Measurements from ENCODE around the gene C1orf210.
A peak's percentile ranks its signal among the peaks of the same experiment; 100 is the strongest.

C1orf210 gene

DNA sequence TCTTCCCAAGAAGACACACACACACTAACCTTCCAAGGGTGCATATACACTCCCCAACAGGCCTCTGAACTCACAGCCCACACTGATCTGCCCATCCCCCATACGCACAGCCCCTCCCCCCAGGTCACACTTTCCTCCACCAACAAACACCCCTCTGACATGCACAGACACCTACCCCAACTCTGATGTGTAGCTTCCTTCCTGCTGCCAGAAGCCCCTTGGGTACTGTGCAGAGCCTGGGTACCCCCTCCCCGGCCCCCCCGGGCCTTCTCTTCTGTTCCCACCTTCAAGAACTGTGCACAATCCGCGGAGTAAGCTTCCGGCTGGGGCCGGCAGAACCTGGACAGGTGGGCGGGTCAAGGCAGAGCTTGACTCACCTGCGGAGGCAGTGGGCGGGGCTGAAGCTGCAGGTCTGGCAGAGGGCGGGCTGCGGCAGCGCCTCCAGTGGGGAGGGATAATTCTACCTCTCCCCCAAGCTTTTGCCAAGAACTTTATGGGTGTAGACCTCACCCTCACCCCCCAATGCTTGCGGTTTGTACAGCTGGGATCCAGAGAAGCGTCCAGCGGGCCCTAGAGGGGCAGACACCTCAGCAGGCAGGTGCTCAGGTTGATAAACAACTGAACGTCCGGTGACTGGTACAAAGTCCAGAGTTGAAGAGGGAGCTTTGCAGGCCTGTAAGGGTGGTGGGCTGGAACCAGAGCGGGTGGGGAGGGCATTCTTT lies at the start of gene C1orf210:
C1orf210 (minus strand) TSS at position 313 of the 722 bp plus-strand sequence. CDS start 2,311 bp downstream, outside the sequence.
- DNase-seq (ENCODE audit: low read depth): no peak

DNA sequence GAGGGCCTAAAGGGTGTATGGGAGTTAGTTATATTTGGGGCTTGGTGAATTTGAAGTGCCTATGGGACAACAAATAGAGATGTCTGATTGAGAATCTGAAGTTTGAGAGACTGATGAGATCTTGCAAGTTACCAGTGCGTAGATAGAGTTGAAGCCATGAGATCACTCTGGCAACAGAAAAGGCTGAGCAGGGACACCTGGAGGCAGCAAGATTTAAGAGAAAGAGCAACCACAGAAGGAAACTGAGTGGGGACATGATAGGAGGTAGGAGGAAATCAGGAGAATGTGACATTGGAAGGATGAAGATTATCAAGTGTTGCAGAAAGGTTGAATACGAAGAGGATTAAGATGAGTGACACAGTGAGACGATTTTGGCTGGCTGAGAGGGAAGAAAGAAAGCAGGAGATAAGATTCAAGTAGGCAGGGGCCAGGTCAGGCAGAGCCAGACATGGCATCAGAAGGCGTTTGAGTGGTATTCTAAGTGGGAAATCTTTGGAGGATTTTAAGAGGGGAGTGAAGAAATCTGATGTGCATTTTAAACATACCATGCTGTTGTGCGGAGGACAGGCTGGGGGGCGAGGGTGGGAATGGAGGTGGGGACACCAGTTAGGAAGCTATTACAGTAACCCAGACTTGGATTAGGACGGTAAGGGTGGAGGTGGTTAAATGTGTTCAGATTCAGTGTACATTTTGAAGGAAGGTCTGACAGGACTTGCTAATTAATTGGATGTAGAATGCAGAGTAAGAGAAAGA lies 49.2 kb upstream of the C1orf210 start:
- no peak for DNase-seq (ENCODE audit: low read depth)

DNA sequence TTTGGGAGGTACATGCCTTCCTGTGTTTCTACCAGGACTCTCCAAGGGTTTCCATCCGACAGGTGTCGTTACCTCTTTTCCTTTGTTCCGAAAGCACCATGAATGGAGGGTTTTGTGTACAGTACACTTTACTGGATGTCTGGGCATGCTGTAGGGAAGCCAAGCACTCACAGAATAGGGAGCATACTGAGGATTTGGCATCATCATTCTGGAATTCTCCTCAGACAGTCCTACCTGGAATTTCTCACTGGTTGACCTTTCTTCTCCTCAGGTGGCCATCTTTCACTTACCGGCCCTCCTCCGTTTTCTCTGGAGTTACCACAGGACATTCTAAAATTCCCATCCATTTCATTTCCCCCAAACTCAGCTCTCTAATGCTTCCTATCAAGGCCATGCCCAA lies 46.3 kb upstream of the C1orf210 start:
- no peak for DNase-seq (ENCODE audit: low read depth)

DNA sequence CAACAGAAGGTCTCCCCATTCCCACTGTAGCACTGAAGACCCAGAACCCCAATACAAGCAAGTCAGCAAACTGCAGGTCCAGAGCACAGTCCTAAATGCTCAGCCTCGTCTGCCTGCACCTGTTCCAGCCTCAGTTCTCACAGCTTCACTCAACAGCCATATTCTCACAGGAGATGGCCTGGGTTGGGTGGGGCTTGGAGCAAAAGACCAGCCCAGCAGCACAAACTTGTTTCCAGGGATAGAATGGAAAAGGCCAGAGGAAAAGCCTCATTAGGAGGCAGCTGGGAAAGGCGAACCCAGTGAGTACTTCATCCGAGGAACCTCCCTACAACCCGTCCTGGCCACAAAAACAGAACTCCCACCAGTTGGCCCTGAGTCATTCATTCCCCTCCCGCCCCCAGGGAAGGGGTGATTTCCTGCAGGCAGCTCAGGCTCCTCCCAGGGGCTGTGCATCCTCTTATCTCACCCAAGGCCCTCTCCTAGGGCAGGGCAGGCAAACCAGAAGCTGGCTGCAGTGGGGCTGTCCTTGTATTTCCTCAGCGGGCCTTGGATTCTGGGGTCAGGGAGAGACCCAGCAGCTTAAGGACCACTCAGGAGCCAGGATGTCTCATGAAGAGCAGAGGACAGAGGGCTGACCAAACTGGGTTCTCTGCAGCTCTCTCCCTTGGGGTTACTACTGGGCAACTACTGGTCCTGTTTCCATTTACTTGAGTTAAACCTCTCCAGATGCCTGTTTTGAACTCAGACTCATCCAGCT lies 44.8 kb upstream of the C1orf210 start:
- DNase-seq (ENCODE audit: low read depth): peak; percentile 32

DNA sequence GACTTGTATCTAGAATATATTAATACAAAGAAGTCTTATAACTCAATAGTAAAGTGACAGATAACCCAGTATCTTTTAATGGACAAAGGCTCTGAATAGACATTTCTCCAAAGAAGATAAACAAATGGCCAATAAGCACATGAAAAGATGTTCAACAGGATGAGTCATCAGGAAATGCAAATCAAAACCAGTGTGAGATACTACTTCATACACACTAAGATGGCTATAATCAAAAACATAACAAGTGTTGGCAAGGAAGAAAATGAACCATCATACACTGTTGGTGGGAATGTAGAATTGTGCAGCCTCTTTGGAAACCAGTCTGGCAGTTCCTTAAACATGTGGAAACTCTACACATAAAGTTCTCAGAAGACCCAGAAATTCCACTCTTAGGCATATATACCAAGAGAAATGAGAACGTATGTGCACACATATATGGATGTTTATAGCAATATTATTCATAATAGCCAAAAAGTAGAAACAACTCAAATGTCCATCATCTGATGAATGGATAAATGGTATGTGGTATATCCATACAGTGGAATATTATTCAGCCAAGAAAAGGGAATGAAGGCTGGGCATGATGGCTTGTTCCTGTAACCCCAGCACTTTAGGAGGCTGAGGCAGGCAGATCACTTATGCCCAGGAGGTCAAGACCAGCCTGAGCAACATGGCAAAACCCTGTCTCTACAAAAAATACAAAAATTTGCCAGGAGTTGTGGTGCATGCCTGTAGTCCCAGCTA lies 42.3 kb upstream of the C1orf210 start:
- DNase-seq (ENCODE audit: low read depth): no peak

DNA sequence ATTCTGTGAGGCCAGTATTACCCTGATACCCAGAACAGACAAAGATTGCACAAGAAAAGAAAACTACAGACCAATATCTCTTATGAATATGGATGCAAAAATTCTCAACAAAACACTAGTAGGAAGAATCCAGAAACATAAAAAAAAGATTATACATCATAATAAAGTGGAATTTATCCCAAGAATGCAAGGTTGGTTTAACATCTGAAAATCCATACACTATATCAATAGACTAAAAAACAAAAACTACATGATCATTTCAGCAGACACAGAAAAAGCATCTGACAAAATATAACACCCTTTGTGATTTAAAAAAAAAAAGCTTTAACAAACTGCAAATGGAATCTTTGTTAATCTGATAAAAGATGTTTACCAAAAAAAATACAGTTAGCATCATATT lies 40.0 kb upstream of the C1orf210 start:
- no peak for DNase-seq (ENCODE audit: low read depth)

DNA sequence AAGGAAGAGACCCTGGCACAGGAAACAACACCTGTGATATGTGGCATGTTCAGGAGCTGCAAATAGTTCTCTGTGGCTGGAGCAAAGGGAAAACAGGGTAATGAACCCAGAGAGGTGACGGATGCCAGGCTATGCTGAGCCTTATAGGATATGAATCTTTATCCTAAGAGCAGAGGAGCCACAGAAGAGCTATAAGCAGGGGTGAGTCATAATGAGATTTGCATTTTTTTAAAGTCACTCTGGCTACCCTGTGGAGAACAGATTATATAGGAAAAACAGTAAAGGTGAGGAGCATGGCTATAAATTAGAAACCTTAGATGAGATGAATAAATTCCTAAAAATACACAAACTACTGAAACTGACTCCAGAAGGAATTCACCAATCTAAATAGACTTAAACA lies 39.4 kb upstream of the C1orf210 start:
- no peak for DNase-seq (ENCODE audit: low read depth)

DNA sequence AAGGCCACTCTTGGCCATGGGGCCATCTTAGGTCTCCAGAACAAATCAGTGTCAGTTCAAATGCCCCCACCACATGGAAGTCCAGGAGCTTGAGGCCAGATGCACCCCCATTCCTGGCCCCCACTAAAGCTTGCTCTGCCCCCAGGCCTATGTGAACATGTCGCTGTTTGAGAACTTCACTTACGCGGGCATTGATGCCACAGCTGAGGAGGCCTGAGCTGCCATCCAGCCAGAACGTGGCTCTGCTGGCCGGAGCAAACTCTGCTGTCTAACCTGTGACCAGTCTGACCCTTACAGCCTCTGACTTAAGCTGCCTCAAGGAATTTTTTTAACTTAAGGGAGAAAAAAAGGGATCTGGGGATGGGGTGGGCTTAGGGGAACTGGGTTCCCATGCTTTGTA lies 37.1 kb upstream of the C1orf210 start:
- no peak for DNase-seq (ENCODE audit: low read depth)

DNA sequence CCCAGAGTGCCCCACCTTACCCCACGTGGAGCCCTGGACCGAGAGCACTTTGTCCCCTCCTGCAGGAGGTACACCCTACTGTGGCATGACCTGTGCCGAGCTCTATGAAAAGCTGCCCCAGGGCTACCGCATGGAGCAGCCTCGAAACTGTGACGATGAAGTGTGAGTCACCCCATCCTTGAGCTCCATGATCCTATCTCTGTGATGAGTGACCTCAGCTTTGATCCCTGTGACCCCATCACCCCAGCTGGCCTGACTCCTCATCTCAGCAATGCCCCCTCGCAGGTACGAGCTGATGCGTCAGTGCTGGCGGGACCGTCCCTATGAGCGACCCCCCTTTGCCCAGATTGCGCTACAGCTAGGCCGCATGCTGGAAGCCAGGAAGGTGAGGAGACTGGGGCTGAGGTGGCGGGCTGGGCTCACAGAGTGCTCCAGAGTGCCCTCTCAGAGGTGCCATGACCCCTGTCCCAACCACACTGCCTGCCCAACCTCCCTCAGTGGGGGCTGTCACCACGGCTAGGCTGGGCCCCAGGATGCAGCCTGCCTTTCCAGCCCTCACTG lies 36.0 kb upstream of the C1orf210 start:
- DNase-seq (ENCODE audit: low read depth): no peak

DNA sequence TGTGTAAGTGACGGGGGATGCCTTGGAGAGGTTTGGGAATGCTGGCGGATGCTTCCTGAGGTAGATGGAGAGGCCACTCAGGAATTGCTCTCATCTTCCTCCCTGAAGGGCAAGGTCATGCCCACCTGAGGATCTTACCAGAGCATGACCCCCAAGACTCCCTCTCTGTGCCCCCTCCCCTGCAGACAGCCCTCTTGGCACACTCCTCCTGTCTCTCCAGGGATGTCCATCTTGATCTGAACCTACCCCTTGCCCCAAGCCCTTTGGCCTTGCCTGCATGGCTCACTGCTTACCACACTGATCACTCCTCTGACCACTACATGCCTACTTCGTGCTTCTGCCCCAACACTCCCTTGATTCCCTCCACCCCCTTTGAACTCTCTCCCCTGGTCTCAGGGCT lies 34.4 kb upstream of the C1orf210 start:
- no peak for DNase-seq (ENCODE audit: low read depth)

DNA sequence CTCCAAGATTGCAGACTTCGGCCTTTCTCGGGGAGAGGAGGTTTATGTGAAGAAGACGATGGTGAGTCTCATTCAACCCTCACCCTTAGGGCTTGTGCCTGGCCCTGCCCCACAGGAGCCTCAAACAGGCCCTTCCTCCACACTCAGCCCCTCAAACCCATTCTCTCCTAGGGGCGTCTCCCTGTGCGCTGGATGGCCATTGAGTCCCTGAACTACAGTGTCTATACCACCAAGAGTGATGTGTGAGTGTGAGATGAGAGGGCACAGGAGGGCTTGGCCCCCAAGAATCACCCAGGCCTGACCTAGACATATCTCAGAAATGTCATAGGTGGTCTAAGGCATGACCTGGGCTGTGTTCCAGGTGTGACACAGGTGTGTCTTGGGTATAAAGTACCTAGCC lies 33.9 kb upstream of the C1orf210 start:
- DNase-seq (ENCODE audit: low read depth): no peak

DNA sequence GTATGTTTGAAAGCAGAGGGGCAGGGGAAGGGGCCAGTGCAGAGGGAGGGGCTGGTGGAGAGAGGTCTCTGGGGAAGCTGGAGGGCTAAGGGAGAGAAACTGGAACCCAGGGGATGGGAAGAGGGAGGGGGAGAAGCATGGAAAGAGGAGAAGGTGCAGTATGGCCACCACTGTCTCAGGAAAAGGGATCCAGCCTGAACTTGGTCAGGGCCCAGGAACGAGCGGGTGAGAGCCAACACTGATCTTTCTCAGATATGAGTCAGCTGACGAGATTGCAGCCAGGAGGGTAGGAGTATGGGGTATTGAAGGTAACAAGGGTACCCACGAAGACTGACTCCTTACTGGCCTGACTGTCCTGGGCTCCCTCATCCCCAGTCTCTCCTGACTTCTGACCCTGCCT lies 33.5 kb upstream of the C1orf210 start:
- no peak for DNase-seq (ENCODE audit: low read depth)

DNA sequence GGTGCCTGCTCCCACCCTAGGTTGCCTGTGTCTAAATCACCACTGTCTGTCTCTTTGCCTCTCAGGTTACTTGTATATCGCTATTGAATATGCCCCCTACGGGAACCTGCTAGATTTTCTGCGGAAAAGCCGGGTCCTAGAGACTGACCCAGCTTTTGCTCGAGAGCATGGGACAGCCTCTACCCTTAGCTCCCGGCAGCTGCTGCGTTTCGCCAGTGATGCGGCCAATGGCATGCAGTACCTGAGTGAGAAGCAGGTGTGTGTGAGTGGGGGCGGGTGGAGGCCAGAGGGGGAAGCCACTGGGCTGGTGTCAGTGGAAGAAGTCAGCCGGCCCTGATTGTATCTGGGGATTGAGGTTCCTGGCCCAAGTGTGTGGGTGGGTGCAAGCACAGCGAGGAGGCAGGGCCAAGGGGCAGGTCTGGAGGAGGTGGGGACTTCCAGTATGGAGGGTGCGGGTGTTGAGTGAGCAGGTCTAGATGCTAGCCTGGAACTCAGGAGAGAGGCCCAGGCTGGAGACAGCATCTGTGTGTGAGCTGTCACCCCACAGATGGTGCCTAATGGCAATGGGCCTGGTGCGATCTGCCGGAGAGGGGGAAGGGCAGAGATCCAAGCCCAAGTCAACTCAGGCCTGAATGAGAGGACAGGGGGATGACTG lies 32.6 kb upstream of the C1orf210 start:
- DNase-seq (ENCODE audit: low read depth): no peak

DNA sequence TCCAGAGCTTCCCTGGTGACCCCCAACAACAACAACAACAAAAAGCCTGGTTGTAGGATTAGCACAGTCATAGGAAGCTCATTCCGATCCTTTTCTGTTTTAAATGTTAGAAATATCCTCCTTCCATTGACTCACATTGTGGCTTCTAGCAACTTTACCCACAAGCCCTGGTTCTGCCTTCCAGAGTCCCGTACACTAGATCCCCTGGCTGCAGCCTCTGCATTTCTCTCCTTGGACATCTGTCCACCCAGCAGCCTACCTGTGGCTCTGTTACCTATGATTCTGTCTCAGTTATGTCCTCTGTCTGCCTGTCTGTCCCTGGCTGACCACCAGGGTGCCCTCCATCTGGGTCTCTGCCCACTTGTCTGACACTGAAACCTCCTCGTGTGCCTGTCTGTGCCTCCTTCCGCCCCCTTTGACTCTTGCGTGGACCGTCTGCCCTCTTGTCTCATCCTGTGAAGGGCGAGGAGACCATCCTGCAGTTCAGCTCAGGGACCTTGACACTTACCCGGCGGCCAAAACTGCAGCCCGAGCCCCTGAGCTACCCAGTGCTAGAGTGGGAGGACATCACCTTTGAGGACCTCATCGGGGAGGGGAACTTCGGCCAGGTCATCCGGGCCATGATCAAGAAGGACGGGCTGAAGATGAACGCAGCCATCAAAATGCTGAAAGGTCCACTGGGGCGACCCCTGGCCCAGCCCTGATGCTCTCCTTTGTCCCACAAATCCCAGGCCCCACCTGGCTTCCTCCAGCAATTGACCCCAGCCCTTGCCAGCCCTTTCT lies 31.5 kb upstream of the C1orf210 start:
- DNase-seq (ENCODE audit: low read depth): no peak

DNA sequence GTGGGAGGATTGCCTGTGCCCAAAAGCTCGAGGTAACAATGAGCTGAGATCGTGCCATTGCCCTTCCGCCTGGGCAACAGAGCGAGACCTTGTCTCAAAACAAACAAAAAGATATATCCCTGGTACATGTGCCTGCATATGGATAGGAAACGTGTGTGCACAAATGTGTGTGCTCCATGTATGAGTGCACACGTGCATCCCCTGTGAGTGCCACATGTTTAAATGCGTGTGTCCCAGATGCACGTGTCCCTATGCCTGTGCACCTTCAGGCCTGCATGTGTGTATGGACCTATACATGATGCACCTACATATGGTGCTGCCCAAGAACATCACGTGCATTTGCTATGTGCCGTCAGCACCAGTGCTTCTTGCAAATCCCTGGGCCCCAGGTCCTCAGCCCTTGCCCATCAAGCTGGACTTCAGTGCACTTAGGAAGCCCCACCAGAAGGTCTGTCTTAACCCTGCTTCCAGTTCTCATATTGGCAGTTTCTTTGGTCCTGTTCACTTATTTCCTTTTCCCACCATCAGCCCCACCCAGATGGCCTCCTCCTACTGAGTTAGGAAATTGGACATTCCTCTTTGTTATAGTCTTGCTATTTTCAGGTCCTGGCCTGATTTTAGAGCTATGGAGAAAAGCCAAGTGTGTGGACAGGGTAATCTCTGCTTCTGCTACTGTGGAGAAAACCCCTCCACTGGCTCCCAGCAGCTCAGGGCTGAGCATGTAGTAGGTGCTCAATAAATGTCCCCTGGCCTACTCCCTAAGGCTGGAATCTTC lies 30.8 kb upstream of the C1orf210 start:
- DNase-seq (ENCODE audit: low read depth): no peak

DNA sequence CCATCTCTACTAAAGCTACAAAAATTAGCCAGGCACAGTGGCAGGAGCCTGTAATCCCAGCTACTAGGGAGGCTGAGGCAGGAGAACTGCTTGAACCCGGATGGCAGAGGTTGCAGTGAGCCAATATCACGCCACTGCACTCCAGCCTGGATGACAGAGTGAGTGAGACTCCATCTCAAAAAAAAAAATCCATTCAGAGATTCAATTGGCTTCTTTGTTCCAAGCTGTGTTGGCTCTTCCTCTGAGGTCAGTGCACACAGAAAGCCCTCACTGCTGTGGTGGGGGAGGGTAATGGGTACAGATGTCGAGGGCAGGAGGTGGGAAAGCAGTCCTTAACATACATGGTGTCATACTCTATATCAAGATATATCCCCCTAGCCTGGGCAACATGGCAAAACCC lies 30.1 kb upstream of the C1orf210 start:
- no peak for DNase-seq (ENCODE audit: low read depth)

DNA sequence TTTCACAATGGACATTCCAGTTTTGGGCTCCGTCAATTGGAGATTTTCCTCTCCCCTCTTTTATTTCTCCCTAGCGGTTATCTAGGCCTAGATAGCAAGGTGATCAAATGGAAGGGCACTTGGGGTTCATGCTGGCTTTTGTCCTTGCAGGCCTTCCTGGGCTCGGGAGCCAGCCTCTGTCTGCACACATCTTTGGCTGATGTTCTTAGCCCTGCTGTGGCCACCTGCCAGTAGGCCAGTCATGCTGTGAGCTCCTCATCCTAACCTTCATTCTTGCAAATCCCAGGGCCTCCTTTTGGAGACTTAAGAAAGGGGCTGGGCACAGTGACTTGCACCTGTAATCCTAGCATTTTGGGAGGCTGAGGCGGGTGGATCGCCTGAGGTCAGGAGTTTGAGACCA lies 28.9 kb upstream of the C1orf210 start:
- DNase-seq (ENCODE audit: low read depth): no peak

DNA sequence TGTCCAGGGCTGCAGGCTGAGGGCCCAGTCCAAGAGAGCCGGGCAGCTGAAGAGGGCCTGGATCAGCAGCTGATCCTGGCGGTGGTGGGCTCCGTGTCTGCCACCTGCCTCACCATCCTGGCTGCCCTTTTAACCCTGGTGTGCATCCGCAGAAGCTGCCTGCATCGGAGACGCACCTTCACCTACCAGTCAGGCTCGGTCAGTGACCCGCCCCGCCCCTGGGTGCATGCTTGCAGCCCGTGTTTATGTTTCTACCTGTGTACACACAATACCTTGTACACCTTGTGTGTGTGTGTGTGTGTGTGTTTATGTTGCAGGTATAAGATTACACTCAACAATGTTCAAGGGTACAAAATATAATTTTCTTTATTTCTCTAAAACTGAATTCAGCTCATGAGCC lies 28.4 kb upstream of the C1orf210 start:
- DNase-seq (ENCODE audit: low read depth): no peak

DNA sequence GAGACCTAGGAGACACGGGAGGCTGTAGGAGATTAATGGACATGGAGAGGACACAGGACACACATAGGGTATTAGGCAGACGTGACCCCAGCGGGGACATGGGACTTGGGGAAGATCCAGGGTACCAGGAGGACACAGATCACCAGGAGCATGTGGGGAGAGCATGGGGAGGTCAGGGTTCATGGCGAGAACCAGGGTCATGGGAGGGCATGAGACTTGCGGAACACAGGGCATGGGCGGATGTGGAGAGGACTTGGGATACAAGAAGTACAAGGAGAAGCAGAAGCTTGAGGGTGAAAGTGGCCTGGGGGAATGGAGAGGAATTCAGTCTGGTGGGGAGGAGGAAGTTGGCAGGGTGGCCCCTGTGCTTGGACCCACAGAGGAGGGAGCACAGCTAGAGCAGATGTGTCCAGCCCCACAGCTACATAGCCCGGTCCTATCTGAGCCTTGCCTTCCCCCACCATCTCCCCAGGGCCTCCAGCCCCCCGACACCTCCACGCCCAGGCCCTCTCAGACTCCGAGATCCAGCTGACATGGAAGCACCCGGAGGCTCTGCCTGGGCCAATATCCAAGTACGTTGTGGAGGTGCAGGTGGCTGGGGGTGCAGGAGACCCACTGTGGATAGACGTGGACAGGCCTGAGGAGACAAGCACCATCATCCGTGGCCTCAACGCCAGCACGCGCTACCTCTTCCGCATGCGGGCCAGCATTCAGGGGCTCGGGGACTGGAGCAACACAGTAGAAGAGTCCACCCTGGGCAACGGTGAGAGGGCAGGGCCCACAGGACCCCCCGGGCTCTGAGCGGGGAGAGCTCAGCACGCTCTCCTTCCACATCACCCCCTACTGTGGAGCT lies 27.5 kb upstream of the C1orf210 start:
- DNase-seq (ENCODE audit: low read depth): no peak

All from activated T-helper 9 cell treated with anti-CD3 and anti-CD28 coated beads, Interleukin-2, amount 50 U/mL, for 16 hours (primary cell).